Astrocyte (in vitro differentiated cells and primary cell): Measurements from ENCODE around the gene ASCL2. TPM values are rescaled to one million over a fixed set of nuclear protein-coding genes. Genes with fewer than 3 reads are reported as not detected.
"Not testable (repeated sequence)": the region's sequence is repeated elsewhere in the genome, so short reads cannot be mapped to it uniquely, and the experiment has no call there.

Source experiments
- DNase-seq: peaks from one replicate; pipeline ENCODE4 v3.0.0-alpha.2; 2010; ENCODE audit warnings: low read depth
- FAIRE-seq: peaks from 2 replicates; lab custom pipeline; 2011; peaks lifted over from hg19 to GRCh38; lab: Jason Lieb, UNC
- H2AFZ ChIP-seq: 2 replicates; pipeline ENCODE4 v1.6.0; 2012; ENCODE audit warnings: low read depth, low read length, inconsistent platforms
- H3K27ac ChIP-seq: 2 replicates; pipeline ENCODE4 v1.5.1; 2011; ENCODE audit warnings: low read depth, low read length, inconsistent platforms
- H3K27me3 ChIP-seq: 2 replicates; pipeline ENCODE4 v1.6.0; 2011; ENCODE audit warnings: low read length, inconsistent platforms; ENCODE audit not compliant: insufficient read depth
- H3K36me3 ChIP-seq: 2 replicates; pipeline ENCODE4 v1.5.1; 2011; ENCODE audit warnings: low read length, inconsistent platforms; ENCODE audit not compliant: insufficient read depth
- H3K4me1 ChIP-seq: 2 replicates; pipeline ENCODE4 v1.5.1; 2011; ENCODE audit warnings: low read length, inconsistent platforms; ENCODE audit not compliant: insufficient read depth
- H3K4me2 ChIP-seq: 2 replicates; pipeline ENCODE4 v1.6.0; 2012; ENCODE audit warnings: low read length, inconsistent platforms
- H3K4me3 ChIP-seq: 2 replicates; pipeline ENCODE4 v1.5.1; 2011; ENCODE audit warnings: low read depth, mild to moderate bottlenecking, low read length, inconsistent platforms; ENCODE audit not compliant: insufficient read depth
- H3K79me2 ChIP-seq: 2 replicates; pipeline ENCODE4 v1.6.0; 2012; ENCODE audit warnings: mild to moderate bottlenecking, low read length, inconsistent platforms; ENCODE audit not compliant: insufficient read depth
- H3K9ac ChIP-seq: 2 replicates; pipeline ENCODE4 v1.6.0; 2012; ENCODE audit warnings: mild to moderate bottlenecking, low read length, inconsistent platforms
- H3K9me3 ChIP-seq: 2 replicates; pipeline ENCODE4 v1.5.1; 2012; ENCODE audit warnings: low read depth, mild to moderate bottlenecking, low read length, inconsistent platforms; ENCODE audit not compliant: insufficient read depth
- H4K20me1 ChIP-seq: 2 replicates; pipeline ENCODE4 v1.6.0; 2012; ENCODE audit warnings: low read length, inconsistent platforms; ENCODE audit not compliant: insufficient read depth
- H3K27ac Mint-ChIP-seq: one replicate; pipeline ENCODE4 v1.8.0; 2021; ENCODE audit warnings: mild to moderate bottlenecking, mixed read lengths; ENCODE audit not compliant: unreplicated experiment
- H3K27me3 Mint-ChIP-seq: one replicate; pipeline ENCODE4 v1.8.0; 2021; ENCODE audit warnings: low read depth, mixed read lengths; ENCODE audit not compliant: unreplicated experiment
- H3K36me3 Mint-ChIP-seq: one replicate; pipeline ENCODE4 v1.8.0; 2021; ENCODE audit warnings: low read depth, mixed read lengths; ENCODE audit not compliant: unreplicated experiment
- H3K4me1 Mint-ChIP-seq: one replicate; pipeline ENCODE4 v1.8.0; 2021; ENCODE audit warnings: low read depth, mixed read lengths; ENCODE audit not compliant: unreplicated experiment
- H3K4me3 Mint-ChIP-seq: one replicate; pipeline ENCODE4 v1.8.0; 2021; ENCODE audit warnings: mild to moderate bottlenecking, moderate library complexity, mixed read lengths; ENCODE audit not compliant: unreplicated experiment
- H3K9me3 Mint-ChIP-seq: one replicate; pipeline ENCODE4 v1.8.0; 2021; ENCODE audit warnings: mild to moderate bottlenecking, mixed read lengths; ENCODE audit not compliant: unreplicated experiment
- EZH2 ChIP-seq: IDR thresholded peaks from 2 replicates; pipeline ENCODE4 v1.6.1; 2012; ENCODE audit warnings: mild to moderate bottlenecking, low read length, inconsistent platforms; ENCODE audit not compliant: insufficient read depth
- total RNA-seq: library from RNA; stranded (reverse); gene quantifications from 2 replicates; pipeline ENCODE4 v1.2.1, GENCODE V29; 2021
- TF ChIP-seq, protein P1 (sequence below): IDR thresholded peaks from 2 replicates; pipeline ENCODE4 v1.5.1; 2011; ENCODE audit warnings: low read depth, mild to moderate bottlenecking, inconsistent platforms, low read length, moderate library complexity; ENCODE audit not compliant: insufficient read depth

The ASCL2 gene
- total RNA-seq, 1 donor from 2014 or later, result not detected

DNA sequence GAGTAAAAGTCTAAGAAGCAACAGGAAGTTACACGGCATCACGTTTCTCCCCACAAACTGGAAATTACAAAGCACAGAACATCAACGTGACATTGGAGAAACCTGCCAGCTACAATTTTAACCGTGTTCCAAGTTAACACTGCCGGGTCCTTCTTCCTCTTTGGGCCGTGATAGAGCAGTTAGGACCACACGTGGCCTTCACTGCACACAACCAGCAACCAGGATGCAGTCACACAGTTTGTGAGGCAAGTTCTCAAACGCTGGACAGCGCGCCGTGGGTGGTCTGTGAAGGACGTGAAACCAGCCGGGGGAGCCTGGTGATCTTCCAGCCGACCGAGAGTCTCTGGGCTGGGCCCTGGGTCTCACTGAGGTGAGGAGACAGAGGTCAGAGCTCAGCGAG is 16.7 kb upstream of the ASCL2 start:
- Histone ChIP-seq H3K79me2 (no peaks in the 10 kb centered on the region), H3K4me3 (no peak overlapping the region), H3K9ac (no peak overlapping the region), H3K4me2 (no peak overlapping the region), H3K4me1 (no peaks in the 10 kb centered on the region), H3K27ac (no peak overlapping the region), H3K27me3 (peaks cover 7% of the 10 kb centered on the region), H2AFZ (no peak overlapping the region), H3K36me3 (no peaks in the 10 kb centered on the region), H3K9me3 (no peaks in the 10 kb centered on the region), H4K20me1 (no peaks in the 10 kb centered on the region)
- DNase-seq (no peak), FAIRE-seq (no peak)
- H3K36me3 Mint-ChIP-seq, result no peaks in the 10 kb centered on the region
- H3K4me1 Mint-ChIP-seq, result no peaks in the 10 kb centered on the region
- H3K4me3 Mint-ChIP-seq, result no peak overlapping the region
- TF ChIP-seq, protein P1, sequence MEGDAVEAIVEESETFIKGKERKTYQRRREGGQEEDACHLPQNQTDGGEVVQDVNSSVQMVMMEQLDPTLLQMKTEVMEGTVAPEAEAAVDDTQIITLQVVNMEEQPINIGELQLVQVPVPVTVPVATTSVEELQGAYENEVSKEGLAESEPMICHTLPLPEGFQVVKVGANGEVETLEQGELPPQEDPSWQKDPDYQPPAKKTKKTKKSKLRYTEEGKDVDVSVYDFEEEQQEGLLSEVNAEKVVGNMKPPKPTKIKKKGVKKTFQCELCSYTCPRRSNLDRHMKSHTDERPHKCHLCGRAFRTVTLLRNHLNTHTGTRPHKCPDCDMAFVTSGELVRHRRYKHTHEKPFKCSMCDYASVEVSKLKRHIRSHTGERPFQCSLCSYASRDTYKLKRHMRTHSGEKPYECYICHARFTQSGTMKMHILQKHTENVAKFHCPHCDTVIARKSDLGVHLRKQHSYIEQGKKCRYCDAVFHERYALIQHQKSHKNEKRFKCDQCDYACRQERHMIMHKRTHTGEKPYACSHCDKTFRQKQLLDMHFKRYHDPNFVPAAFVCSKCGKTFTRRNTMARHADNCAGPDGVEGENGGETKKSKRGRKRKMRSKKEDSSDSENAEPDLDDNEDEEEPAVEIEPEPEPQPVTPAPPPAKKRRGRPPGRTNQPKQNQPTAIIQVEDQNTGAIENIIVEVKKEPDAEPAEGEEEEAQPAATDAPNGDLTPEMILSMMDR, result no peak
- TF ChIP-seq EZH2, result no peak
- H3K27ac Mint-ChIP-seq, result no peak overlapping the region
- peaks cover 53% of the 10 kb centered on the region for H3K27me3 Mint-ChIP-seq
- peaks cover 12% of the 10 kb centered on the region for H3K9me3 Mint-ChIP-seq

DNA sequence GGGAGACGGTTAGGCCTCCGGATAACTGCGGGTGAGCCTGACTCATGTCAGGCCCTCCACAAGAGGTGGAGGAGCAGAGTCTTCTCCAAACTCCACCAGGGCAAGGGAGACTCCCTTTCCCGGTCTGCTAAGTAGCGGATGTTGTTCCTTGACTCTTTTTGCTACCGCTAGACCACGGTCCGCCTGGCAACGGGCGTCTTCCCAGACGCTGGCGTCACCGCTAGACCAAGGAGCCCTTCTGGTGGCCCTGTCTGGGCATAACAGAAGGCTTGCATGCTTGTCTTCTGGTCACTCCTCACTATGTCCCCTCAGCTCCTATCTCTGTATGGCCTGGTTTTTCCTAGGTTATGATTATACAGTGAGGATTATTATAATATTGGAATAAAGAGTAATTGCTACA is 16.0 kb upstream of the ASCL2 start:
- not testable (repeated sequence) for H3K79me2 ChIP-seq, H3K27ac Mint-ChIP-seq, H4K20me1 ChIP-seq, H3K9ac ChIP-seq, FAIRE-seq, H2AFZ ChIP-seq, H3K4me2 ChIP-seq, H3K4me3 Mint-ChIP-seq, H3K4me3 ChIP-seq, H3K27ac ChIP-seq, H3K4me1 ChIP-seq, H3K4me1 Mint-ChIP-seq, H3K36me3 Mint-ChIP-seq, DNase-seq, H3K36me3 ChIP-seq, H3K9me3 ChIP-seq, H3K27me3 ChIP-seq
- peaks cover 53% of the 10 kb centered on the region for H3K27me3 Mint-ChIP-seq
- peaks cover 15% of the 10 kb centered on the region for H3K9me3 Mint-ChIP-seq

DNA sequence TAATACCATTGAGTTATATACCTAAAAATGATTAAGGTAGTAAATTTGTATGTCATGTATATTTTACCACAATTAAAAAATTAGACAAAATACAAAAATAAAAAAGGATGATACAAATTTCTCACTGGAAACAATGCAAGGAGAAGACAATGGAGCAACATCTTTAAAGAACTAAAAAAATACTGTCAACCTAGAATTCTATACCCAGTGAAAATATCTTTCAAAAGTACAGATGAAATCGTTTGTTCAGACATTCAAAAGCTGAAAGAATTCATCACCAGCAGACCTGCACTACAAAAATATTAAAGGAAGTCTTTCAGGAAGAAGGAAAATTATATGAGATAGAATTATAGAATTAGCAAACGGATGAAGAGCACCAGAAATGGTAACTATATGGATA is 9.8 kb upstream of the ASCL2 start:
- FAIRE-seq, result no peak
- Mint-ChIP-seq H3K27me3 (peaks cover 41% of the 10 kb centered on the region), H3K9me3 (peaks cover 12% of the 10 kb centered on the region)

More for the DNA sequence above, 9.8 kb upstream of the ASCL2 start:
- no peak overlapping the region for H2AFZ ChIP-seq
- H3K79me2 ChIP-seq, result no peaks in the 10 kb centered on the region
- no peak overlapping the region for H3K9ac ChIP-seq
- no peaks in the 10 kb centered on the region for H3K9me3 ChIP-seq
- H3K27me3 ChIP-seq, result peaks cover 10% of the 10 kb centered on the region
- Mint-ChIP-seq H3K4me3 (no peak overlapping the region), H3K36me3 (no peaks in the 10 kb centered on the region), H3K27ac (no peak overlapping the region), H3K4me1 (no peaks in the 10 kb centered on the region)
- no peaks in the 10 kb centered on the region for H3K36me3 ChIP-seq
- H3K4me2 ChIP-seq, result no peak overlapping the region
- no peaks in the 10 kb centered on the region for H4K20me1 ChIP-seq
- H3K4me3 ChIP-seq, result no peak overlapping the region
- TF ChIP-seq, protein P1, result no peak
- no peak for TF ChIP-seq EZH2
- H3K4me1 ChIP-seq, result no peaks in the 10 kb centered on the region
- no peak overlapping the region for H3K27ac ChIP-seq
- DNase-seq, result no peak
